ENCODE results near the gene KCNH3. TPM values are rescaled to one million over a fixed set of nuclear protein-coding genes. Genes with fewer than 3 reads are reported as not detected.
A peak's percentile ranks its signal among the peaks of the same experiment; 100 is the strongest.

Gene KCNH3
- total and polyA plus RNA-seq, 2 of the 13 experiments (the other 11 are each of a cell fraction or from before 2014, with no cell fraction given), result 0.01 to 0.07 TPM

DNA sequence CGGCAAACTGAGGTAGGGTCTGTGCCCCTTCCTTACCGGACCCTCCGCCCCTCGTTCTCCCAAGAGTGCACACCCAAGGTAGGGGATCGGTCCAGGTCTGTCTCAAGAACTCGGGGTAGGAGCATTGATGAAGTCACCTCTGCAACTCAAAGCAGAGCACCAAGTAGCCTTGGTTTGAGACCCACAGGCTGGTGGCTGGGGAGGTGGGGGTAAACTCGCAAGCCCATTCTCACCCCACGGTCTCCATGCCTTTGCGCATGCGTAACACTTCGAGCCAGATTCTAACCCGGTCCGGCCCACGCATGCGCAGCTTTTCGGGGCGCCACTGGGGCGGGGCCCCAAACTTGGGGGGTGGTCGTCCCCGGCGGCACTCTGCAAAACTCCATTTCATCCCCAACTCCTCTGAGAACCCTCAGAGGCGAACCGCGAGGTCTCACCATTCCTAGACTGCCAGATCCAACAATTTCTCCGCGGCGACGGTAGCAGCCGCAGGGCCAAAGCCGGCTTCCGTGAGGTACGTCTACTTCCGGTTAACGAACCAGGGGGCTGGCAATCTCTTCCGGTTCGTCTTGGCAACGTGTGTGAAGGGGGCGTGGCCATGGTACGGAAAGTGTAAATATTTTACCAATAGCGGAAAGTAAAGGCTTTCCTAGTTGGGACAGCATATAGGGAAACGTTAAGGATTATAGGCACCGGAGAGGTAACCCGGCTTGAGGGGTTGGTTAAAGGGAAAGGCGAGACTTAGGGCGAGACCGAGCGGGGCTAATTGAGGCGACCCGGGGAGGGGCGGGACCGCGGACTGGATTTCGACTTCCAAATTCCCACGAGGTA is 29.0 kb downstream of the KCNH3 start, which contains the start of gene MCRS1 (continued):
- TF ChIP-seq ZXDC (CRISPR knock-in tag; IDR thresholded peaks at IDR 0.05) (no peak; the same call in 1 of the 2 replicates), ARNT (IDR thresholded peaks at IDR 0.05) (no peak), AFF4 (CRISPR knock-in tag; IDR thresholded peaks at IDR 0.05) (no peak), HOMEZ (CRISPR knock-in tag; IDR thresholded peaks at IDR 0.05; ENCODE audit: low read depth) (no peak; the same call in 1 of the 2 replicates), ZFP62 (CRISPR knock-in tag; IDR thresholded peaks at IDR 0.05) (no peak), GRHL1 (CRISPR knock-in tag; conservative IDR thresholded peaks at IDR 0.05) (no peak), ELF1 (CRISPR knock-in tag; IDR thresholded peaks at IDR 0.05) (peak; percentile 96), KLF9 (CRISPR knock-in tag; IDR thresholded peaks at IDR 0.05; ENCODE audit: low read depth) (peak; percentile 89; the same call in 1 of the 2 replicates), ZMYM3 (CRISPR knock-in tag; IDR thresholded peaks at IDR 0.05) (no peak), DPF2 (CRISPR knock-in tag; IDR thresholded peaks at IDR 0.05; ENCODE audit: borderline replicate concordance, low read depth) (no peak), TARDBP (CRISPR knock-in tag; IDR thresholded peaks at IDR 0.05) (peak; percentile 70; the same call in 1 of the 2 replicates), NPAS2 (CRISPR knock-in tag; IDR thresholded peaks at IDR 0.05; ENCODE audit: borderline replicate concordance) (no peak), ZNF773 (CRISPR knock-in tag; IDR thresholded peaks at IDR 0.05; ENCODE audit: borderline replicate concordance) (no peak), ZNF3 (CRISPR knock-in tag; IDR thresholded peaks at IDR 0.05) (no peak), SP5 (CRISPR knock-in tag; IDR thresholded peaks at IDR 0.05; ENCODE audit: borderline replicate concordance, low read depth) (peak; percentile 78; the same call in 1 of the 2 replicates), HOXA3 (CRISPR knock-in tag; IDR thresholded peaks at IDR 0.05) (peak; percentile 57; the same call in 1 of the 2 replicates)
- TF ChIP-seq, protein P1, sequence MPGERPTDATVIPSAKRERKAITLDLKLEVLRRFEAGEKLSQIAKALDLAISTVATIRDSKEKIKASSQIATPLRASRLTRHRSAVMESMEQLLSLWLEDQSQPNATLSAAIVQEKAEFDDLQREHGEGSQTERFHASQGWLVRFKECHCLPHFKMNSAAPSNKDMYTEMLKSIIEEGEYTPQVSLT (CRISPR knock-in tag; IDR thresholded peaks at IDR 0.05; ENCODE audit: borderline replicate concordance, low read depth), result no peak; the same call in 1 of the 2 replicates

Measured in HepG2 (cell line).